HepG2 (cell line): ENCODE measurements around the gene CACNA1C. TPM values are rescaled to one million over a fixed set of nuclear protein-coding genes. Genes with fewer than 3 reads are reported as not detected.

ENCODE experiments used
- ATAC-seq: fragments of 200-7000 bp; cut with Tn5 transposase; 3 replicates; pipeline ENCODE4 v1.9.1; 2020; ENCODE audit warnings: mild to moderate bottlenecking, moderate library complexity
- BruUV-seq: library from RNA; stranded (reverse); fragments of 400-500 nt; replicated peaks from 2 replicates; lab custom pipeline; 2021; lab: Mats Ljungman, UMichigan
- CTCF ChIA-PET: fragments of 300-600 bp; formaldehyde crosslinking; extraction: SDS; loops from one replicate; lab custom pipeline; 2021; ENCODE audit warnings: low total read pairs, inconsistent platforms, low intra/inter-chr PET ratio; lab: Yijun Ruan, JAX
- POLR2A ChIA-PET: fragments of 350-600 bp; sonication (Branson Sonifier 250); formaldehyde crosslinking; loops from one replicate; lab custom pipeline; 2020; ENCODE audit warnings: antibody characterized with exemption, inconsistent platforms; lab: Yijun Ruan, JAX
- DNase-seq: peaks from one replicate; pipeline ENCODE4 v3.0.0-alpha.2; 2015; ENCODE audit warnings: low spot score
- FAIRE-seq: peaks from 3 replicates; lab custom pipeline; 2011; peaks lifted over from hg19 to GRCh38; lab: Jason Lieb, UNC
- H2AFZ ChIP-seq: one replicate; pipeline ENCODE4 v1.6.1; 2011; ENCODE audit warnings: low read length, inconsistent platforms
- H3K27ac ChIP-seq: fragments of 300-600 bp; 3 replicates; pipeline ENCODE4 v1.8.0; 2011; ENCODE audit warnings: mixed run types, mild to moderate bottlenecking, mixed read lengths, low read length, inconsistent platforms; ENCODE audit not compliant: insufficient read depth; ENCODE audit errors: extremely low read length
- H3K27me3 ChIP-seq, 2 experiments: fragments of 200-600 bp in 1 of 2; 2 replicates in 1 of 2; 3 replicates in 1 of 2; pipeline versions ENCODE4 v1.6.0 to v1.8.0; 2011; ENCODE audit warnings: low read length in 2 of 2, mild to moderate bottlenecking in 2 of 2, moderate library complexity in 2 of 2, inconsistent platforms in 1 of 2; ENCODE audit not compliant: insufficient read depth in 2 of 2, control insufficient read depth in 1 of 2
- H3K36me3 ChIP-seq, 2 experiments: fragments of 200-600 bp in 1 of 2; replicated peaks in 1 of 2; 2 replicates in 1 of 2; 3 replicates in 1 of 2; pipeline versions ENCODE4 v1.5.1 to v1.8.0; 2011; ENCODE audit warnings: low read length in 2 of 2, inconsistent platforms in 1 of 2; ENCODE audit not compliant: insufficient read depth in 2 of 2, control insufficient read depth in 1 of 2
- H3K4me1 ChIP-seq: 2 replicates; pipeline ENCODE4 v1.5.1; 2012; ENCODE audit warnings: low read length, inconsistent platforms; ENCODE audit not compliant: insufficient read depth
- H3K4me2 ChIP-seq: 2 replicates; pipeline ENCODE4 v1.6.0; 2011; ENCODE audit warnings: low read depth, low read length, inconsistent platforms
- H3K4me3 ChIP-seq, 3 experiments: fragments of 200-600 bp in 1 of 3; sonication (generic), shearing (Covaris generic) in 1 of 3; replicated peaks in 1 of 3; 2 replicates each; pipeline ENCODE4 v1.5.1; 2011 to 2016; ENCODE audit warnings: low read length in 3 of 3, inconsistent platforms in 2 of 3, low read depth in 2 of 3, mild to moderate bottlenecking in 2 of 3, control low read depth in 1 of 3, mixed read lengths in 1 of 3; ENCODE audit not compliant: insufficient read depth in 1 of 3
- H3K79me2 ChIP-seq: one replicate; pipeline ENCODE4 v1.6.1; 2011; ENCODE audit warnings: low read length, inconsistent platforms; ENCODE audit not compliant: insufficient read depth
- H3K9ac ChIP-seq: 2 replicates; pipeline ENCODE4 v1.6.0; 2011; ENCODE audit warnings: mild to moderate bottlenecking, low read depth, low read length, inconsistent platforms; ENCODE audit not compliant: insufficient read depth
- H3K9me3 ChIP-seq: 2 replicates; pipeline ENCODE4 v1.5.1; 2012; ENCODE audit warnings: mild to moderate bottlenecking, low read length
- H4K20me1 ChIP-seq: 2 replicates; pipeline ENCODE4 v1.6.0; 2011; ENCODE audit warnings: inconsistent platforms, mild to moderate bottlenecking, low read length, moderate library complexity; ENCODE audit not compliant: insufficient read depth
- PLRG1 ChIP-seq: fragments of 450-650 bp; conservative IDR thresholded peaks from 2 replicates; pipeline ENCODE4 v1.6.1; 2016
- STAG1 ChIP-seq: sonication (generic); formaldehyde crosslinking; IDR thresholded peaks from 2 replicates; pipeline ENCODE4 v1.4.0; 2020; ENCODE audit warnings: missing genetic modification reagents
- ZFP62 ChIP-seq: sonication (generic); formaldehyde crosslinking; IDR thresholded peaks from 2 replicates; pipeline ENCODE4 v1.4.0; 2020; ENCODE audit warnings: missing genetic modification reagents
- ZNF607 ChIP-seq: sonication (generic); formaldehyde crosslinking; IDR thresholded peaks from 2 replicates; pipeline ENCODE4 v1.5.1; 2020; ENCODE audit warnings: missing genetic modification reagents, mild to moderate bottlenecking, borderline replicate concordance
- WGBS: methylation state at CpG from one replicate; pipeline ENCODE4 v1.1.6; 2017; ENCODE audit warnings: low lambda C conversion rate; 5-methylcytosine and 5-hydroxymethylcytosine counted together
- in situ Hi-C: cut with HindIII; loops from 2 replicates; pipeline ENCODE4 v1.10.0; 2017; ENCODE audit warnings: low pct_unique_long_range_greater_than_20kb; ENCODE audit not compliant: extremely low pct_ligation_motif_present
- intact Hi-C: fragments of 100-400 bp; cut with micrococcal nuclease; formaldehyde crosslinking; loops from one replicate; pipeline ENCODE4 v1.10.0; 2022; ENCODE audit not compliant: unreplicated experiment
- polyA plus RNA-seq, 8 experiments: library from polyadenylated mRNA; depleted of rRNA in 3 of 8; stranded (reverse) in 7 of 8; unstranded in 1 of 8; fragments of >200 nt; fragmentation: Illumina TruSeq in 4 of 8; extraction: Trizol in 4 of 8; gene quantifications; 2 replicates each; pipeline versions ENCODE4 v1.2.1 to v1.2.3, GENCODE V29; 2011 to 2016; ENCODE audit warnings: low read depth in 4 of 8, missing spikeins in 1 of 8, mixed read lengths in 1 of 8; ENCODE audit not compliant: insufficient read depth in 1 of 8
- total RNA-seq, 5 experiments: library from RNA; depleted of rRNA; stranded (reverse); fragments of >200 nt; fragmentation: Illumina TruSeq; extraction: Trizol; gene quantifications; 2 replicates each; pipeline ENCODE4 v1.2.3, GENCODE V29; 2016; ENCODE audit warnings: low read depth in 1 of 5
- TF ChIP-seq, protein P1 (sequence below): sonication (generic); formaldehyde crosslinking; conservative IDR thresholded peaks from 2 replicates; pipeline ENCODE4 v1.4.0; 2020; ENCODE audit warnings: mild to moderate bottlenecking, missing genetic modification reagents, moderate library complexity

Gene CACNA1C
- total and polyA plus RNA-seq, 2 of the 13 experiments (the other 11 are each of a cell fraction or from before 2014, with no cell fraction given): not detected

DNA sequence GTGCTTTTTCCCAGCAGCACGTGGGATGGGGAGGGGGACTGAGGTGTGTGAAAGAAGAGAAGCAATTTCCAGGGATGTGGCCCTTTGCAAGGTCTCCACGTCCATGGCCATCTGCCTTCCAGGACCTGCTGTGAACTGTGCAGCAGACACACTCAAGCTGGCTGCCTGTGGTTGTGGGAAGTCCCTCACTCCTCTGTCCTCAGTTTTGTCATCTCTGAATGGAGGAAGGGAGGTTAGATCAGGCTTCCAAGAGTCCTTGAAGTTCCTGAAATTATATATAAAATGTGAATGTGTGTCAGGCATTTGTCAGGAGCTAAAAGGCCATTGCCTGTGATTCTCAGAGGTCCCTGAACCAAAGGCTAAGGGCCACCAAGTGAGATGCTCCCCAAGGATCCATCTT, 328.2 kb downstream of the CACNA1C start (continued):
- TF ChIP-seq, protein P1, sequence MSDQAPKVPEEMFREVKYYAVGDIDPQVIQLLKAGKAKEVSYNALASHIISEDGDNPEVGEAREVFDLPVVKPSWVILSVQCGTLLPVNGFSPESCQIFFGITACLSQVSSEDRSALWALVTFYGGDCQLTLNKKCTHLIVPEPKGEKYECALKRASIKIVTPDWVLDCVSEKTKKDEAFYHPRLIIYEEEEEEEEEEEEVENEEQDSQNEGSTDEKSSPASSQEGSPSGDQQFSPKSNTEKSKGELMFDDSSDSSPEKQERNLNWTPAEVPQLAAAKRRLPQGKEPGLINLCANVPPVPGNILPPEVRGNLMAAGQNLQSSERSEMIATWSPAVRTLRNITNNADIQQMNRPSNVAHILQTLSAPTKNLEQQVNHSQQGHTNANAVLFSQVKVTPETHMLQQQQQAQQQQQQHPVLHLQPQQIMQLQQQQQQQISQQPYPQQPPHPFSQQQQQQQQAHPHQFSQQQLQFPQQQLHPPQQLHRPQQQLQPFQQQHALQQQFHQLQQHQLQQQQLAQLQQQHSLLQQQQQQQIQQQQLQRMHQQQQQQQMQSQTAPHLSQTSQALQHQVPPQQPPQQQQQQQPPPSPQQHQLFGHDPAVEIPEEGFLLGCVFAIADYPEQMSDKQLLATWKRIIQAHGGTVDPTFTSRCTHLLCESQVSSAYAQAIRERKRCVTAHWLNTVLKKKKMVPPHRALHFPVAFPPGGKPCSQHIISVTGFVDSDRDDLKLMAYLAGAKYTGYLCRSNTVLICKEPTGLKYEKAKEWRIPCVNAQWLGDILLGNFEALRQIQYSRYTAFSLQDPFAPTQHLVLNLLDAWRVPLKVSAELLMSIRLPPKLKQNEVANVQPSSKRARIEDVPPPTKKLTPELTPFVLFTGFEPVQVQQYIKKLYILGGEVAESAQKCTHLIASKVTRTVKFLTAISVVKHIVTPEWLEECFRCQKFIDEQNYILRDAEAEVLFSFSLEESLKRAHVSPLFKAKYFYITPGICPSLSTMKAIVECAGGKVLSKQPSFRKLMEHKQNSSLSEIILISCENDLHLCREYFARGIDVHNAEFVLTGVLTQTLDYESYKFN (CRISPR knock-in tag): no peak
- TF ChIP-seq ZNF607 (CRISPR knock-in tag): no peak
- no peak for TF ChIP-seq PLRG1
- TF ChIP-seq, all 625 proteins: peak for 0

DNA sequence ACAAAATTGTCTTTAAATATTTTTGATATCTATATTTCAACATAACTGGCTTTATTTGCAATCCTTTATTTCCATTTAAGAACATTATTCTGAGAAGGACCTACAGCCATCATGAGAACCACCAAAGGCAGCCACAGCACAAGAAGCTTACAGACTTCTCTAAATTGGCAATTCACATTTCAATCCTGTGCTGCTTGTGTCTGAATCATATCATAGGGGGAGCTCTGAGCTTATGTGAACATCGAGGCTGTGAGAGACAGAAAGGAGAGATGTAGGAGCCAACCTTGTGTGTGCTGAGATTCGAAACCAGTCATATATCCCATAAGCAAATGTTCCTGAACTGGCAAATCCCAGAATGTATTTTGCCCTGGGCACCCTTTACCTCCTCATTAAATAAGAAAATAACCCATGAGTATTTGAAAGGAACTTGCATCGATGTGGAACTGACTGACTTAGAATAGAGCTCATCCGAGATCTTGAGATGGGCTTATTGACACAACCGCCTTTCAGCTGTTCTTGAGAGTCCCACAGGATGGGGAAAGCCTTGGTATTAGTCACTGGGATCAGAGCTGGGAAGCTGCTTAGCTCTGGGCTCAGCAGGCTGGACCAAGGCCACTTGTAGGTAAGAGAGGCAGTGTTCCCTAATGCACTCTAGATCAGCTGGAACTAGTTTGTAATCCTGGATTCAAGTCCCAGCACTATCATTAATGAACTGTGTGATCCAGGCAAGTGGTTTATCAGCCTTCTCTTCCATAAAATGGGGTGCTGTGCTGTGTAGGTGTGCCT, 329.8 kb downstream of the CACNA1C start:
- WGBS: 2% methylated on average over 5 of the region's 5 CpGs
- TF ChIP-seq STAG1: peak; percentile 7; the same call in 1 of the 2 replicates
- TF ChIP-seq ZFP62 (CRISPR knock-in tag): no peak
- Histone ChIP-seq H2AFZ (no peak overlapping the region), H3K4me1 (0 out of 2 replicates have a peak, but pooled peaks cover 7% of the 10 kb centered on the region), H3K27ac (no peak overlapping the region), H3K9me3 (no peaks in the 10 kb centered on the region), H3K4me2 (no peak overlapping the region), H3K27me3 (peaks cover 0 to 36% of the 10 kb centered on the region in 2 experiments), H3K4me3 (no peak overlapping the region), H3K79me2 (no peaks in the 10 kb centered on the region), H3K9ac (no peak overlapping the region), H4K20me1 (no peaks in the 10 kb centered on the region), H3K36me3 (no peaks in the 10 kb centered on the region)
- intact Hi-C loops: no loop called here
- FAIRE-seq: no peak
- ChIA-PET CTCF (no interaction called here), POLR2A (no interaction called here)
- DNase-seq: no peak
- in situ Hi-C loops: no loop called here
- no TSS peak for BruUV-seq
- no peak for ATAC-seq
